Neural progenitor cell (in vitro differentiated cells): ENCODE data around the gene ZFAND3.

Source experiments
- EZH2phosphoT487 ChIP-seq: fragments of 200-600 bp; sonication (generic); IDR thresholded peaks from 2 replicates; pipeline ENCODE4 v1.6.1; 2017; ENCODE audit warnings: antibody characterized with exemption
- TF ChIP-seq, protein P1 (sequence below): fragments of 200-600 bp; sonication (generic); IDR thresholded peaks from 2 replicates; pipeline ENCODE4 v1.5.1; 2017; ENCODE audit warnings: antibody characterized with exemption, mild to moderate bottlenecking

GRCh38 chr6:38182426-38182825 lies 362.9 kb downstream of the ZFAND3 start:
- TF ChIP-seq, protein P1, sequence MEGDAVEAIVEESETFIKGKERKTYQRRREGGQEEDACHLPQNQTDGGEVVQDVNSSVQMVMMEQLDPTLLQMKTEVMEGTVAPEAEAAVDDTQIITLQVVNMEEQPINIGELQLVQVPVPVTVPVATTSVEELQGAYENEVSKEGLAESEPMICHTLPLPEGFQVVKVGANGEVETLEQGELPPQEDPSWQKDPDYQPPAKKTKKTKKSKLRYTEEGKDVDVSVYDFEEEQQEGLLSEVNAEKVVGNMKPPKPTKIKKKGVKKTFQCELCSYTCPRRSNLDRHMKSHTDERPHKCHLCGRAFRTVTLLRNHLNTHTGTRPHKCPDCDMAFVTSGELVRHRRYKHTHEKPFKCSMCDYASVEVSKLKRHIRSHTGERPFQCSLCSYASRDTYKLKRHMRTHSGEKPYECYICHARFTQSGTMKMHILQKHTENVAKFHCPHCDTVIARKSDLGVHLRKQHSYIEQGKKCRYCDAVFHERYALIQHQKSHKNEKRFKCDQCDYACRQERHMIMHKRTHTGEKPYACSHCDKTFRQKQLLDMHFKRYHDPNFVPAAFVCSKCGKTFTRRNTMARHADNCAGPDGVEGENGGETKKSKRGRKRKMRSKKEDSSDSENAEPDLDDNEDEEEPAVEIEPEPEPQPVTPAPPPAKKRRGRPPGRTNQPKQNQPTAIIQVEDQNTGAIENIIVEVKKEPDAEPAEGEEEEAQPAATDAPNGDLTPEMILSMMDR = no peak
- TF ChIP-seq EZH2phosphoT487 = no peak
